Brain microvascular endothelial cell (primary cell): ENCODE data around the gene CD3D.
A peak's percentile ranks its signal among the peaks of the same experiment; 100 is the strongest.

ENCODE experiments used
- DNase-seq: peaks from one replicate; pipeline ENCODE4 v3.0.0-alpha.2; 2020
- H3K27ac ChIP-seq: fragments of 250-450 bp; sonication (Bioruptor Pico); 2 replicates; pipeline ENCODE4 v1.5.1; 2020; ENCODE audit warnings: mild to moderate bottlenecking, moderate library complexity
- H3K27me3 ChIP-seq: fragments of 250-450 bp; sonication (Bioruptor Pico); replicated peaks from 2 replicates; pipeline ENCODE4 v1.5.1; 2020; ENCODE audit warnings: mild to moderate bottlenecking
- H3K36me3 ChIP-seq: fragments of 250-450 bp; sonication (Bioruptor Pico); replicated peaks from 2 replicates; pipeline ENCODE4 v1.5.1; 2020; ENCODE audit warnings: mild to moderate bottlenecking
- H3K4me3 ChIP-seq: 2 replicates; pipeline ENCODE4 v1.5.1; 2011; ENCODE audit warnings: low read depth, mild to moderate bottlenecking, control low read depth, low read length, moderate library complexity
- CTCF ChIP-seq: IDR thresholded peaks from 2 replicates; pipeline ENCODE4 v1.5.1; 2011; ENCODE audit warnings: low read depth, mild to moderate bottlenecking, moderate library complexity, low read length, control low read depth, inconsistent platforms; ENCODE audit errors: missing control alignments
- in situ Hi-C: cut with HindIII; loops from 2 replicates; pipeline ENCODE4 v1.10.0; 2017; ENCODE audit warnings: low sequenced_read_pairs, low pct_ligation_motif_present

CD3D gene

GRCh38 chr11:118359295-118359958 lies 16.9 kb upstream of the CD3D start, which contains the start of gene UBE4A:
Gene UBE4A, plus strand, starts transcription at chr11:118359600. Its CDS starts 5,481 bp downstream, at chr11:118365081.
- no peak for TF ChIP-seq CTCF
- Histone ChIP-seq H3K27me3 (no peaks in the 10 kb centered on the region), H3K4me3 (peak within 1 kb of the TSS; percentile 78), H3K36me3 (no peaks in the 10 kb centered on the region), H3K27ac (no peak within 1 kb of the TSS)
- in situ Hi-C loops, result no loop called here
- peak; percentile 89 for DNase-seq

- Histone ChIP-seq H3K4me3 (no peak overlapping the region), H3K27me3 (no peaks in the 10 kb centered on the region), H3K27ac (no peak overlapping the region), H3K36me3 (no peaks in the 10 kb centered on the region)
- no peak for TF ChIP-seq CTCF
- in situ Hi-C loops, result no loop called here
- DNase-seq, result no peak
These were observed 15.6 kb upstream of the CD3D start for GRCh38 chr11:118358071-118358470.

GRCh38 chr11:118353084-118353710 lies 10.7 kb upstream of the CD3D start:
- Histone ChIP-seq H3K27ac (no peak overlapping the region), H3K27me3 (no peaks in the 10 kb centered on the region), H3K4me3 (no peak overlapping the region), H3K36me3 (no peaks in the 10 kb centered on the region)
- peak; percentile 41 for TF ChIP-seq CTCF
- DNase-seq, result no peak
- in situ Hi-C loops, result no loop called here

- Histone ChIP-seq H3K4me3 (no peak overlapping the region), H3K27ac (no peak overlapping the region), H3K36me3 (no peaks in the 10 kb centered on the region), H3K27me3 (no peaks in the 10 kb centered on the region)
- in situ Hi-C loops, result no loop called here
- no peak for TF ChIP-seq CTCF
- no peak for DNase-seq
These were observed 7.0 kb upstream of the CD3D start for GRCh38 chr11:118349475-118349874.

- Histone ChIP-seq H3K36me3 (no peaks in the 10 kb centered on the region), H3K4me3 (no peak within 1 kb of the TSS), H3K27me3 (no peaks in the 10 kb centered on the region), H3K27ac (no peak within 1 kb of the TSS)
- DNase-seq, result no peak
- in situ Hi-C loops, result no loop called here
- TF ChIP-seq CTCF, result no peak
These were observed 1.5 kb upstream of the CD3D start, which contains the start of gene CD3G for GRCh38 chr11:118343981-118344515. Gene CD3G, plus strand, starts transcription at chr11:118344344. Its CDS starts 80 bp downstream, at chr11:118344424.
